Measurements from ENCODE around the gene RAPH1. TPM values are rescaled to one million over a fixed set of nuclear protein-coding genes. Genes with fewer than 3 reads are reported as not detected.
A peak's percentile ranks its signal among the peaks of the same experiment; 100 is the strongest.

RAPH1 gene
- total and polyA plus RNA-seq, 9 of the 15 experiments (the other 6 are each of a cell fraction or from before 2014, with no cell fraction given): 0.07 to 0.71 (median 0.27) TPM

DNA sequence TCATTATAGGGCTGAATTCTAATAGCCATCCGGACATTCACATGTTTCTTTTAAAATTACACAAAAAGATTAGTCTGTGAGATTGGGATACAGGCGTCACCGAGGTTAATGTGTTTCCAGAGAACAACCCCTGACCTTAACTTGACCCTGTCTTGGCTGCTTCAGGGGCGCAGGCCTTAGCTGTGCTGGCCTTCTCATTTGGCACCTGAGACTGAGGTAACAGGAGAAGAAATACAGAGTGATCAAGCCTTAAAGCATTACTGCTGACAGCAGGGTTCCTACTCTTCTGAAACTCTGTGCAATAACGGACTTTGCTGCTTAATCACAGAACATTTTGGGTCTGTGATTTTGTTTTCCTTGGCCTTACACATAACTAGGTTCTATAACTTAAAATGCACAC, 92.6 kb downstream of the RAPH1 start:
- Histone ChIP-seq H3K9ac (ENCODE audit: insufficient read depth in 1 of 2, low read depth in 2 of 2, low read length in 2 of 2) (no peak overlapping the region), H3K27ac (ENCODE audit: extremely low read depth, low read depth, low read length) (no peak overlapping the region), H2AFZ (ENCODE audit: low read depth, low read length) (peak overlapping the region; percentile 40; the same call in 1 of the 2 replicates), H3K4me1 (replicated peaks in 1 of 2; ENCODE audit: control insufficient read depth in 2 of 2, insufficient read depth in 2 of 2, low read length in 2 of 2) (peaks cover 0 to 9% of the 10 kb centered on the region in 2 experiments; a peak in 3 of 5 replicates), H3K79me2 (ENCODE audit: control insufficient read depth, insufficient read depth, low read length) (no peaks in the 10 kb centered on the region), H3K9me3 (replicated peaks; ENCODE audit: control insufficient read depth, insufficient read depth, low read depth, low read length) (no peaks in the 10 kb centered on the region), H3K9me1 (ENCODE audit: control insufficient read depth, insufficient read depth, low read length) (no peaks in the 10 kb centered on the region), H3K4me2 (ENCODE audit: insufficient read depth, low read length) (no peak overlapping the region), H3K4me3 (no peak overlapping the region), H3K36me3 (ENCODE audit: control insufficient read depth, insufficient read depth, low read length) (no peaks in the 10 kb centered on the region), H3K27me3 (ENCODE audit: control insufficient read depth in 2 of 2, insufficient read depth in 2 of 2, low read length in 2 of 2) (no peaks in the 10 kb centered on the region), H4K20me1 (replicated peaks; ENCODE audit: control insufficient read depth, insufficient read depth, low read length) (no peaks in the 10 kb centered on the region)
- intact Hi-C loops (cut with micrococcal nuclease) (no loop called here), in situ Hi-C loops (cut with MboI) (no loop called here)
- POLR2A ChIA-PET: no interaction called here
- DNase-seq (ENCODE audit: extremely low read depth in 1 of 4, low spot score in 3 of 4) (peak in 2 of 4 experiments; percentile 10 to 21), FAIRE-seq (no peak), ATAC-seq (peak; percentile 56)
- CTCF ChIA-PET (ENCODE audit: low intra/inter-chr PET ratio): no interaction called here
- WGBS (ENCODE audit: insufficient coverage, low coverage, missing lambda C conversion rate): 13% methylated on average over 5 of the region's 5 CpGs
- no TSS peak for BruUV-seq (replicated peaks)
- no peak for TF ChIP-seq NR2C1 (IDR thresholded peaks at IDR 0.05)
- peak; percentile 52; the same call in 1 of the 2 replicates for TF ChIP-seq NR2C1 (tag; IDR thresholded peaks at IDR 0.05)
- no peak for TF ChIP-seq FOXK2 (conservative IDR thresholded peaks at IDR 0.05 in 1 of 2, IDR thresholded peaks at IDR 0.05 in 1 of 2; ENCODE audit: low read depth in 2 of 2)
- TF ChIP-seq NR2C2 (CRISPR knock-in tag; IDR thresholded peaks at IDR 0.05): no peak
- TF ChIP-seq NR2C2 (tag; IDR thresholded peaks at IDR 0.05): peak; percentile 22; the same call in 1 of the 2 replicates

DNA sequence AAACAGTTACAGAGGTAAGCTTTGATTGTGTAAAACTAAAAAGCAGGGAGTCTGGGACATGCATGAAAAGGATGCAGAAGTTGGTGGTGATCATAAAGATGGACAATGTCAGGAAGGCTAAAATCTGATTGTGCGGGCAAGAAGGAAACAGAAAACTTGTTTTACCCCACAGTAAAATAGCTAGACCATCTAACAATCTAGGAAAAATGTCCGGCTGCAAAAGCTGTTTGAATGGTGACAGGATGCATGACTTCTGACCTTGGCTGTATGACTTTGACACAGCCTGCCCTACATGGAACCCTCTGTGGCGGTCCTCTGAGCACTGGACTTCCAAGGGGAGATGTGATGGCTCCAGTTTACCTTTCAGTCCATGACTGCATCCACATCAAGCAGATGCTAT, 93.6 kb downstream of the RAPH1 start:
- no peak overlapping the region for H2AFZ ChIP-seq (ENCODE audit: low read depth, low read length)
- no peak overlapping the region for H3K27ac ChIP-seq (ENCODE audit: extremely low read depth, low read depth, low read length)
- intact Hi-C loops (cut with micrococcal nuclease): no loop called here
- peaks cover 0 to 9% of the 10 kb centered on the region in 2 experiments; a peak in 3 of 5 replicates for H3K4me1 ChIP-seq (replicated peaks in 1 of 2; ENCODE audit: control insufficient read depth in 2 of 2, insufficient read depth in 2 of 2, low read length in 2 of 2)
- ATAC-seq (no peak), DNase-seq (ENCODE audit: extremely low read depth in 1 of 4, low spot score in 3 of 4) (no peak), FAIRE-seq (no peak)
- H3K9me1 ChIP-seq (ENCODE audit: control insufficient read depth, insufficient read depth, low read length): no peaks in the 10 kb centered on the region
- no peaks in the 10 kb centered on the region for H3K79me2 ChIP-seq (ENCODE audit: control insufficient read depth, insufficient read depth, low read length)
- H4K20me1 ChIP-seq (replicated peaks; ENCODE audit: control insufficient read depth, insufficient read depth, low read length): no peaks in the 10 kb centered on the region
- ChIA-PET CTCF (ENCODE audit: low intra/inter-chr PET ratio) (no interaction called here), POLR2A (interaction anchor here (0.5 kb wide), 1 partner anchor 884 kb away, joined by 3 read pairs; no protein-coding TSS in a partner anchor)
- WGBS (ENCODE audit: insufficient coverage, low coverage, missing lambda C conversion rate): 80% methylated on average over 3 of the region's 3 CpGs
- TF ChIP-seq SOX6 (IDR thresholded peaks at IDR 0.05) (no peak), PHF21A (IDR thresholded peaks at IDR 0.05; ENCODE audit: borderline replicate concordance, low read depth) (no peak), ZC3H11A (IDR thresholded peaks at IDR 0.05; ENCODE audit: low read depth, low read length) (no peak), CREBBP (IDR thresholded peaks at IDR 0.05; ENCODE audit: low read depth, low read length) (no peak), FOXK2 (conservative IDR thresholded peaks at IDR 0.05 in 1 of 2, IDR thresholded peaks at IDR 0.05 in 1 of 2; ENCODE audit: low read depth in 2 of 2) (no peak), ZNF696 (CRISPR knock-in tag; conservative IDR thresholded peaks at IDR 0.05) (no peak)
- TF ChIP-seq, protein P1, sequence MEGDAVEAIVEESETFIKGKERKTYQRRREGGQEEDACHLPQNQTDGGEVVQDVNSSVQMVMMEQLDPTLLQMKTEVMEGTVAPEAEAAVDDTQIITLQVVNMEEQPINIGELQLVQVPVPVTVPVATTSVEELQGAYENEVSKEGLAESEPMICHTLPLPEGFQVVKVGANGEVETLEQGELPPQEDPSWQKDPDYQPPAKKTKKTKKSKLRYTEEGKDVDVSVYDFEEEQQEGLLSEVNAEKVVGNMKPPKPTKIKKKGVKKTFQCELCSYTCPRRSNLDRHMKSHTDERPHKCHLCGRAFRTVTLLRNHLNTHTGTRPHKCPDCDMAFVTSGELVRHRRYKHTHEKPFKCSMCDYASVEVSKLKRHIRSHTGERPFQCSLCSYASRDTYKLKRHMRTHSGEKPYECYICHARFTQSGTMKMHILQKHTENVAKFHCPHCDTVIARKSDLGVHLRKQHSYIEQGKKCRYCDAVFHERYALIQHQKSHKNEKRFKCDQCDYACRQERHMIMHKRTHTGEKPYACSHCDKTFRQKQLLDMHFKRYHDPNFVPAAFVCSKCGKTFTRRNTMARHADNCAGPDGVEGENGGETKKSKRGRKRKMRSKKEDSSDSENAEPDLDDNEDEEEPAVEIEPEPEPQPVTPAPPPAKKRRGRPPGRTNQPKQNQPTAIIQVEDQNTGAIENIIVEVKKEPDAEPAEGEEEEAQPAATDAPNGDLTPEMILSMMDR (IDR thresholded peaks at IDR 0.05 in 2 of 3, conservative IDR thresholded peaks at IDR 0.05 in 1 of 3; ENCODE audit: insufficient read depth in 2 of 3, low read depth in 1 of 3, low read length in 3 of 3): no peak
- no peaks in the 10 kb centered on the region for H3K27me3 ChIP-seq (ENCODE audit: control insufficient read depth in 2 of 2, insufficient read depth in 2 of 2, low read length in 2 of 2)
- no TSS peak for BruUV-seq (replicated peaks)
- no peaks in the 10 kb centered on the region for H3K9me3 ChIP-seq (replicated peaks; ENCODE audit: control insufficient read depth, insufficient read depth, low read depth, low read length)
- H3K4me2 ChIP-seq (ENCODE audit: insufficient read depth, low read length): no peak overlapping the region
- no peak overlapping the region for H3K9ac ChIP-seq (ENCODE audit: insufficient read depth in 1 of 2, low read depth in 2 of 2, low read length in 2 of 2)
- in situ Hi-C loops (cut with MboI): no loop called here
- H3K4me3 ChIP-seq: no peak overlapping the region
- no peaks in the 10 kb centered on the region for H3K36me3 ChIP-seq (ENCODE audit: control insufficient read depth, insufficient read depth, low read length)

Measured in K562 (cell line).